ENCODE results near the gene ALDH4A1. TPM values are rescaled to one million over a fixed set of nuclear protein-coding genes. Genes with fewer than 3 reads are reported as not detected.
A peak's percentile ranks its signal among the peaks of the same experiment; 100 is the strongest.

The ALDH4A1 gene
- total and polyA plus RNA-seq, 10 of the 15 experiments (the other 5 are each of a cell fraction or from before 2014, with no cell fraction given), result 0.06 to 25.5 (median 13.0) TPM

DNA sequence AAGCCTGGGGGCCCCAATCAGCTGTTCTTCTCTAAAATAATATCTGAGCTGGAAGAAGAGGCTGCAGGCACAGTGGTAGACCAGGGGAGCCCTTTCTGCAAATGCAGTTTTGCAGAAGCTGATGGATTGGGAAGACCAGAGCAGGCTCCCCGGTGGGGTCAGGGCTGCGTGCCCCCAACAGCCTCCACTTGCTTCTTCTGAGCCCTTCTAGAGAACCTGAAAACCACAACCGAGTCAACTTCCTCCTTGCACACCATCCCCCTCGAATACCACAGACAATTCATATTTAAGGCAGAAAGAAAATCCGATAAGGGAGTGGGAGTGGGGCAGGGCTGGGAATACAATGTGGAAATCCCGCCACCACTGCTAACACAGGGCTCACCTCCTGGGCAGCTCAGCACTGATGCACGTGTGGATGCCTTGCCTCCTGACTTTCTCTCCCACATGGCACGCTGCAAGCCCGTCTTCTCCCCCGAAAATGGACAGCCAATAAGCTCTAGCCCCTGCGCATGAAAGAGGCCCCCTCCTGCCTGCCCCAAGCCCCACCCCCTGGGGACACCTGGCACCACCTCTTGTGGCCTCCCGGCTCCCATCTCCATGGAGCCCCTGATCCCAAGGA lies 25.4 kb upstream of the ALDH4A1 start (continued):
- TF ChIP-seq FOS (IDR thresholded peaks at IDR 0.05; ENCODE audit: borderline replicate concordance, extremely low read depth, insufficient read length) (no peak), NFYA (IDR thresholded peaks at IDR 0.05; ENCODE audit: borderline replicate concordance, low read depth, low read length) (no peak), WRNIP1 (IDR thresholded peaks at IDR 0.05; ENCODE audit: borderline replicate concordance, low read depth, low read length) (no peak), BHLHE40 (IDR thresholded peaks at IDR 0.05; ENCODE audit: borderline replicate concordance in 1 of 2, low read depth in 2 of 2, low read length in 1 of 2) (peak in 1 of 2 experiments; percentile 34; a peak in 3 of 4 replicates), CREB1 (IDR thresholded peaks at IDR 0.05; ENCODE audit: low read depth) (no peak), BRCA1 (IDR thresholded peaks at IDR 0.05; ENCODE audit: low read depth, low read length) (no peak), BCL11A (IDR thresholded peaks at IDR 0.05; ENCODE audit: low read depth, low read length) (peak; percentile 40; the same call in 1 of the 2 replicates), KDM1A (IDR thresholded peaks at IDR 0.05; ENCODE audit: borderline replicate concordance) (no peak), KAT2A (conservative IDR thresholded peaks at IDR 0.05; ENCODE audit: control insufficient read depth, low read depth, low read length) (no peak), RFX5 (IDR thresholded peaks at IDR 0.05; ENCODE audit: low read depth, low read length) (no peak), SIN3A (IDR thresholded peaks at IDR 0.05; ENCODE audit: low read depth, low read length) (no peak), SUPT20H (IDR thresholded peaks at IDR 0.05; ENCODE audit: borderline replicate concordance, control insufficient read depth, low read depth, low read length) (no peak), FOXK2 (IDR thresholded peaks at IDR 0.05) (no peak), NRF1 (conservative IDR thresholded peaks at IDR 0.05; ENCODE audit: low read depth, low read length) (no peak), NFYB (IDR thresholded peaks at IDR 0.05; ENCODE audit: insufficient read depth, low read depth, low read length) (0 out of 2 replicates have a peak, but pooled peaks have one; percentile 25)
- TF ChIP-seq, protein P1, sequence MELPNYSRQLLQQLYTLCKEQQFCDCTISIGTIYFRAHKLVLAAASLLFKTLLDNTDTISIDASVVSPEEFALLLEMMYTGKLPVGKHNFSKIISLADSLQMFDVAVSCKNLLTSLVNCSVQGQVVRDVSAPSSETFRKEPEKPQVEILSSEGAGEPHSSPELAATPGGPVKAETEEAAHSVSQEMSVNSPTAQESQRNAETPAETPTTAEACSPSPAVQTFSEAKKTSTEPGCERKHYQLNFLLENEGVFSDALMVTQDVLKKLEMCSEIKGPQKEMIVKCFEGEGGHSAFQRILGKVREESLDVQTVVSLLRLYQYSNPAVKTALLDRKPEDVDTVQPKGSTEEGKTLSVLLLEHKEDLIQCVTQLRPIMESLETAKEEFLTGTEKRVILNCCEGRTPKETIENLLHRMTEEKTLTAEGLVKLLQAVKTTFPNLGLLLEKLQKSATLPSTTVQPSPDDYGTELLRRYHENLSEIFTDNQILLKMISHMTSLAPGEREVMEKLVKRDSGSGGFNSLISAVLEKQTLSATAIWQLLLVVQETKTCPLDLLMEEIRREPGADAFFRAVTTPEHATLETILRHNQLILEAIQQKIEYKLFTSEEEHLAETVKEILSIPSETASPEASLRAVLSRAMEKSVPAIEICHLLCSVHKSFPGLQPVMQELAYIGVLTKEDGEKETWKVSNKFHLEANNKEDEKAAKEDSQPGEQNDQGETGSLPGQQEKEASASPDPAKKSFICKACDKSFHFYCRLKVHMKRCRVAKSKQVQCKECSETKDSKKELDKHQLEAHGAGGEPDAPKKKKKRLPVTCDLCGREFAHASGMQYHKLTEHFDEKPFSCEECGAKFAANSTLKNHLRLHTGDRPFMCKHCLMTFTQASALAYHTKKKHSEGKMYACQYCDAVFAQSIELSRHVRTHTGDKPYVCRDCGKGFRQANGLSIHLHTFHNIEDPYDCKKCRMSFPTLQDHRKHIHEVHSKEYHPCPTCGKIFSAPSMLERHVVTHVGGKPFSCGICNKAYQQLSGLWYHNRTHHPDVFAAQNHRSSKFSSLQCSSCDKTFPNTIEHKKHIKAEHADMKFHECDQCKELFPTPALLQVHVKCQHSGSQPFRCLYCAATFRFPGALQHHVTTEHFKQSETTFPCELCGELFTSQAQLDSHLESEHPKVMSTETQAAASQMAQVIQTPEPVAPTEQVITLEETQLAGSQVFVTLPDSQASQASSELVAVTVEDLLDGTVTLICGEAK (IDR thresholded peaks at IDR 0.05; ENCODE audit: borderline replicate concordance), result no peak
- TF ChIP-seq, protein P2, sequence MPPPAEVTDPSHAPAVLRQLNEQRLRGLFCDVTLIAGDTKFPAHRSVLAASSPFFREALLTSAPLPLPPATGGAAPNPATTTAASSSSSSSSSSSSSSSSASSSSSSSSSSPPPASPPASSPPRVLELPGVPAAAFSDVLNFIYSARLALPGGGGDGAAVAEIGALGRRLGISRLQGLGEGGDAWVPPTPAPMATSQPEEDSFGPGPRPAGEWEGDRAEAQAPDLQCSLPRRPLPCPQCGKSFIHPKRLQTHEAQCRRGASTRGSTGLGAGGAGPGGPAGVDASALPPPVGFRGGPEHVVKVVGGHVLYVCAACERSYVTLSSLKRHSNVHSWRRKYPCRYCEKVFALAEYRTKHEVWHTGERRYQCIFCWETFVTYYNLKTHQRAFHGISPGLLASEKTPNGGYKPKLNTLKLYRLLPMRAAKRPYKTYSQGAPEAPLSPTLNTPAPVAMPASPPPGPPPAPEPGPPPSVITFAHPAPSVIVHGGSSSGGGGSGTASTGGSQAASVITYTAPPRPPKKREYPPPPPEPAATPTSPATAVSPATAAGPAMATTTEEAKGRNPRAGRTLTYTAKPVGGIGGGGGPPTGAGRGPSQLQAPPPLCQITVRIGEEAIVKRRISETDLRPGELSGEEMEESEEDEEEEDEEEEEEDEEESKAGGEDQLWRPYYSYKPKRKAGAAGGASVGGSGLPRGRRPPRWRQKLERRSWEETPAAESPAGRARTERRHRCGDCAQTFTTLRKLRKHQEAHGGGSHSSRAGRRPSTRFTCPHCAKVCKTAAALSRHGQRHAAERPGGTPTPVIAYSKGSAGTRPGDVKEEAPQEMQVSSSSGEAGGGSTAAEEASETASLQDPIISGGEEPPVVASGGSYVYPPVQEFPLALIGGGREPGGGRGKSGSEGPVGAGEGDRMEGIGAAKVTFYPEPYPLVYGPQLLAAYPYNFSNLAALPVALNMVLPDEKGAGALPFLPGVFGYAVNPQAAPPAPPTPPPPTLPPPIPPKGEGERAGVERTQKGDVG (CRISPR knock-in tag; IDR thresholded peaks at IDR 0.05), result no peak
- TF ChIP-seq, protein P3, sequence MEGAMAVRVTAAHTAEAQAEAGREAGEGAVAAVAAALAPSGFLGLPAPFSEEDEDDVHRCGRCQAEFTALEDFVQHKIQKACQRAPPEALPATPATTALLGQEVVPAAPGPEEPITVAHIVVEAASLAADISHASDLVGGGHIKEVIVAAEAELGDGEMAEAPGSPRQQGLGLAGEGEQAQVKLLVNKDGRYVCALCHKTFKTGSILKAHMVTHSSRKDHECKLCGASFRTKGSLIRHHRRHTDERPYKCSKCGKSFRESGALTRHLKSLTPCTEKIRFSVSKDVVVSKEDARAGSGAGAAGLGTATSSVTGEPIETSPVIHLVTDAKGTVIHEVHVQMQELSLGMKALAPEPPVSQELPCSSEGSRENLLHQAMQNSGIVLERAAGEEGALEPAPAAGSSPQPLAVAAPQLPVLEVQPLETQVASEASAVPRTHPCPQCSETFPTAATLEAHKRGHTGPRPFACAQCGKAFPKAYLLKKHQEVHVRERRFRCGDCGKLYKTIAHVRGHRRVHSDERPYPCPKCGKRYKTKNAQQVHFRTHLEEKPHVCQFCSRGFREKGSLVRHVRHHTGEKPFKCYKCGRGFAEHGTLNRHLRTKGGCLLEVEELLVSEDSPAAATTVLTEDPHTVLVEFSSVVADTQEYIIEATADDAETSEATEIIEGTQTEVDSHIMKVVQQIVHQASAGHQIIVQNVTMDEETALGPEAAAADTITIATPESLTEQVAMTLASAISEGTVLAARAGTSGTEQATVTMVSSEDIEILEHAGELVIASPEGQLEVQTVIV (IDR thresholded peaks at IDR 0.05; ENCODE audit: borderline replicate concordance, partially characterized antibody), result no peak
